SH-SY5Y (cell line): Measurements from ENCODE around the gene TSTD2.

Experiments used
- GATA2 ChIP-seq: IDR thresholded peaks from 2 replicates; pipeline ENCODE4 v1.6.1; 2011; ENCODE audit warnings: mild to moderate bottlenecking, low read depth, low read length
- GATA3 ChIP-seq: IDR thresholded peaks from 2 replicates; pipeline ENCODE4 v1.6.1; 2011; ENCODE audit warnings: low read depth, mild to moderate bottlenecking, low read length, moderate library complexity

DNA sequence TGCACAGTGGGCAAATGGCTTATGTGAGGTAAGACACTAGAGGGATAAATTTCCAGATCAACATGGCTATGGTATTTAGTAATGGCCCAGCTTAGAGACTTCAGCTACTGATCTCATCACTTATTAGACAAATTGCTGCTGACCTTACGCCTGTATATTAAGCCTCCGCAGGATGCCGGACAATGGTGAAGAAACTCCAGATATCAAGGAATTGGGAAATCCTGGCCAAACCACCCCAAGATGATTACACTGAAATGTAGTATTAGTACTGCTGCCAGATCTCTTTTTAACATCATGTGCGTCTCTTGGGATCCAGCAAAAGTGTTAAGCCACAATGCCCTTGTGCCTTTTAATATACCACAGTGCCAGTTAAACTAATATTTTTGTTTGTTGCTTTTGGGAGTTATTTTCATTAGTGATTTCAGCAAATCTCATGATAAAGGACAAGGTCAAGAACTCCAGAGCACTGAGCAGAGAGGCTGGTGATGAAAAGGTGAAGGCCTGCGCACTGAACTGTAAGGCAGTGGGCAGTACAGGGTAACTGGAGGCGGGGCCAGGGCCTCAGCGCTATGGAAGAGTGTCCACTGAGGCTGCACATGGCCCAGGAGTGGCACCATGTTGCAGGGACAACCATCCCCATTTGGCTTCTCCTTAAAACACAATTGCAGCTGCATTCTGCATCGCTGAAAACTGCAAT, 32.5 kb downstream of the TSTD2 start:
- TF ChIP-seq GATA2 (no peak), GATA3 (no peak)
